GM23248 (cell line): ENCODE data around the gene EIF2B1.

ENCODE experiments used
- EZH2 ChIP-seq: fragments of 200-600 bp; sonication (generic); IDR thresholded peaks from 2 replicates; pipeline ENCODE4 v1.6.1; 2018; ENCODE audit warnings: antibody characterized with exemption, mild to moderate bottlenecking; ENCODE audit not compliant: insufficient read depth, poor library complexity, severe bottlenecking
- EZH2phosphoT487 ChIP-seq: fragments of 200-600 bp; sonication (generic); IDR thresholded peaks from 2 replicates; pipeline ENCODE4 v1.6.1; 2018; ENCODE audit warnings: antibody characterized with exemption, moderate library complexity, mild to moderate bottlenecking, low read depth; ENCODE audit not compliant: insufficient read depth

- TF ChIP-seq EZH2, result no peak
- no peak for TF ChIP-seq EZH2phosphoT487
Measured at GRCh38 chr12:123659996-123660727, 26.7 kb upstream of the EIF2B1 start.
